GM19328 (cell line): ENCODE results near the gene EED.
A peak's percentile ranks its signal among the peaks of the same experiment; 100 is the strongest.
"Not testable (repeated sequence)": the region's sequence is repeated elsewhere in the genome, so short reads cannot be mapped to it uniquely, and the experiment has no call there.

Experiments
- ATAC-seq: cut with Tn5 transposase; IDR thresholded peaks from one replicate; pipeline ENCODE4 v1.9.1; 2021; ENCODE audit warnings: mild to moderate bottlenecking, moderate library complexity; ENCODE audit not compliant: unreplicated experiment

EED gene

GRCh38 chr11:86218125-86219084 is 26.1 kb upstream of the EED start:
- ATAC-seq, result no peak

DNA sequence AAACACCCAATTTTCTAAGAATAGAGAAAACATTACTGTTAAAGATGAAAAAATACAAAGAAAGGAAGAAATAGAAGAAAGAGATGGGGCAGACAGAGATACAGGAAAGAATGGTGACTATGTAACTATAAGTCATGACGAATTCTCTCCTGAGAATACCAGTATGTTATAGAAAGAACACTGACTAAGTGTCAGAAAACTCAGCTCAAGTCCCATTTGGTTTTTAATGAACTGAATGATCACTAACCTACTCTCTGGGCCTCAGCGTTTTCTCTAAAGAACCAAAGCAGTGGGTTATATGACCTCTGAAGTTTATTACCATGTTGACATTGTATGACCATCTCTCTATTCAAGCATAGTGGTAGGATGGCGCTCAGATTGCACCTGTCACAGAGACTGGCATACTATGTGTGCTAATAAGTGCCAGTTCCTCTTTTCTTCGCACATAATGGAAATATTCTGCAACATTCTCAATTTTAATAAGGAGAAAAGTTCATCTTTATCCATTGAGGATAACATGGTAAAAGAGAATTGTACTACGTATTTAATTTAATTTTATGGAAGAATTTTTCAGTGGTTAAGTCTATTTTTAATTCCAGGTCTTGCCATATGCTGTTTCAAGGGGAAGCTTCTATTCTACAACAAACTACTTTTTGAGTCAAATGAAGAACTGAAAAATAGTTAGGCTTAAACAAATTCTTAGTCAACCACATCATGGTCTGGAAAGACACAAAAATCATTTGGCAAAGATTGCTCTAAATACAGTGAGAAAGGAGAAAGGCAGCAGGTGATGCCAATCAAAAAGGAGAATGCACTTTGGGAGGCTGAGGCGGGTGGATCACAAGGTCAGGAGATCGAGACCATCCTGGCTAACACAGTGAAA is 25.0 kb upstream of the EED start:
- ATAC-seq, result peak; percentile 56

DNA sequence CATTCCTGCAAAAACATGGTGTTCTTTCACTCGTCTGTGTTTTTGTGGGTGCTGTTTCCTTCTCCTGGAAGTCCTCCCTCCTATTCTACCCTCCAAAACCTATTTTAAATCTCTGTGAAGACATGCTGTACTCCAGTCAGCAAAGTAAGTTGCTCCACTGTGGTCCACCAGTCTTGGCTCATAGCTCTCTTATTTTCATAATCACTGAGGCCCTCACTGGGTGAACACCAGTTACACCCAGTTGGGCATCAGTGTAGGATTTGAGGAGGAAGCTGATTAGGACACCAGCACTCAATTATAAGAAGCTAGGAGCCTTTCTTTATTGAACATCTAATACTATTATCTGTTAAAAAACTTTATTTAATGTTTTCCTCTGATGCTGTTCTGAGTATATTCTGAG is 23.9 kb upstream of the EED start:
- ATAC-seq, result no peak

DNA sequence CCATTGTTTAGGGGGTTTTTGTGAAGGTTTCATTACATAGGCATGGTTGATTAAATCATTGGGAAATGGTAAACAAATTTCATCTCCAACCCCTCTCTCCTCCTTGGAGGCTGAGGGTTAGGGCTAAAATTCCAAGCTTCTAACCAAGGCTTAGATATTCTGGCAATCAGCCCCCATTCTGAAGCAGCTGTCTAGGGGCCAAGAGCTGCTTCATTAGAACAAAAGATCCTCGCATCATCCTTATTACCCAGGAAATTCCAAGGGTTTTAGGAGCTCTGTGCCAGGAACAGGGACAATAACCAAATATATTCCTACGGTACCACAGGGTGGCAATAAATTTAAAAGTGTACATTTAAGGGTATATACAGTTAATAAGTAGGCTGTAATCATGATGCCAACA is 22.5 kb upstream of the EED start:
- no peak for ATAC-seq

DNA sequence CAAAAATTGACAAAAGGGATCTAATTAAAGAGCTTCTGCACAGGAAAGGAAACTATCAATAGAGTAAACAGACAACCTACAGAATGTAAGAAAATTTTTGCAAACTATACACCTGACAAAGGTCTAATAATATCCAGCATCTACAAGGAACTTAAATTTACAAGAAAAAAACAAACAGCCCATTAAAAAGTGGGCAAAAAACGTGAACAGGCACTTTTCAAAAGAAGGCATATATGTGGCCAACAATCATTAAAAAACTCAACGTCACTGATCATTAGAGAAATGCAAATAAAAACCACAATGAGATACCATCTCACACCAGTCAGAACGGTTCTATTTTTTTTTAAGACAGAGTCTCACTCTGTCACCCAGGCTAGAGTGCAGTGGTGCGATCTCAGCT is 20.0 kb upstream of the EED start:
- not testable (repeated sequence) for ATAC-seq

GRCh38 chr11:86225344-86225743 is 19.2 kb upstream of the EED start:
- ATAC-seq, result not testable (repeated sequence)

- ATAC-seq, result no peak
These were observed 16.1 kb upstream of the EED start for GRCh38 chr11:86228269-86229038.

DNA sequence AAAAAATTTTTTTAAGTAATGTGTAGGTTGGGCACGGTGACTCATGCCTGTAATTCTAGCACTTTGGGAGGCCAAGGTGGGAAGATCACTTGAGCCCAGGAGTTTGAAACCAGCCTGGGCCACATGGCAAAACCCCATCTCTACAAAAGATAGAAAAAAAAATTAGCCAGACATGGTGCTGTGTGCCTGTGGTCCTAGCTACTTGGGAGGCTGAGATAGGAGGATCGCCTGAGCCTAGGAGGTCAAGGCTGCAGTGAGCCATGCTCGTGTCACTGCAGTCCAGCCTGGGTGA is 15.6 kb upstream of the EED start:
- not testable (repeated sequence) for ATAC-seq

DNA sequence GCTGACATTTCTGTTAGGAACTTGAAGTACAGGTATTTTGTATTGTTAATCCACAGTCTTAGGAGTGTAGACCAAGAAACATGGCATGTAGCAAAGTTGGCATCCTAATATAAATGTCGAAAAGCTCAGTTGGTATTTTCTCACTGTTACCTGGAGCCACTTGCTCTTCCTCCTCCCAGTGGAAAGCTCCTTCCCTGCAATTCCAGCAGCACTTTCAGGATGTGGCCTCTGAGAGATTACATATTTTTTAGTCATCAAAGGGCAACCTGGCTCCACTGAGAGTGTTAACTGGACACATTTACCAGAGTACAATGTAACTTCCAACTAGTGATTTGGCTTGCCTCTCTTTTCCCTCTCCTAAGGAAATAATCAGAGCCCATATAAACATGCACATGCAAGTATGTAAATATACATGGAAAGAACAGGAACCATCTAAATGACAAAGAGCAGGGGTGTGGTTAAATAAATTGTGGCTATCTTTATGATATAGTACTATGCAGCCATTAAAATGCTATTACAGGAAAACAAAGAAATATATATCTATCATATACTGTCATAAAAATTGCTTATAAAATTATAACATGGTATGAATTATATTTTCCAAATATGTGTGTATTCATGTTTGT is 14.3 kb upstream of the EED start:
- no peak for ATAC-seq

GRCh38 chr11:86230921-86231434 is 13.6 kb upstream of the EED start:
- no peak for ATAC-seq

DNA sequence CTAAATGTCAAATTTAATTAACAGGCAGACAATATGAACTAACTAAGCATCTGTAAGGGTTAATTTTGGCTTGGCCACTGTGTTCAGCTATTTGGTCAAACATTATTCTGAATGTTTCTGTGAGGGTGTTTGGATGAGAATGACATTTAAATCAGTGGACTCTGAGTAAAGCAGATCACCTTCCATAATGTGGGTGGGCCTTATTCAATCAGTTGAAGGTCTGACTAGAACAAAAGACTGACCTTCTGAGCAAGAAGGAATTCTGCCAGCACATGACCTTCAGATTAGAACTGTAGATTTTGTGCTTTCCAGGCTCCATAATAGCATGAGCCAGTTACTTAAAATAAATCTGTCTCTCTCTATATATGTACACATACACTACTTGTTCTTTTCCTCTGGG is 12.0 kb upstream of the EED start:
- ATAC-seq, result no peak

- ATAC-seq, result no peak
These were observed 9.6 kb upstream of the EED start for GRCh38 chr11:86234831-86235461.

- no peak for ATAC-seq
These were observed 7.2 kb upstream of the EED start for GRCh38 chr11:86237267-86237804.

GRCh38 chr11:86240164-86240563 is 4.4 kb upstream of the EED start:
- no peak for ATAC-seq

DNA sequence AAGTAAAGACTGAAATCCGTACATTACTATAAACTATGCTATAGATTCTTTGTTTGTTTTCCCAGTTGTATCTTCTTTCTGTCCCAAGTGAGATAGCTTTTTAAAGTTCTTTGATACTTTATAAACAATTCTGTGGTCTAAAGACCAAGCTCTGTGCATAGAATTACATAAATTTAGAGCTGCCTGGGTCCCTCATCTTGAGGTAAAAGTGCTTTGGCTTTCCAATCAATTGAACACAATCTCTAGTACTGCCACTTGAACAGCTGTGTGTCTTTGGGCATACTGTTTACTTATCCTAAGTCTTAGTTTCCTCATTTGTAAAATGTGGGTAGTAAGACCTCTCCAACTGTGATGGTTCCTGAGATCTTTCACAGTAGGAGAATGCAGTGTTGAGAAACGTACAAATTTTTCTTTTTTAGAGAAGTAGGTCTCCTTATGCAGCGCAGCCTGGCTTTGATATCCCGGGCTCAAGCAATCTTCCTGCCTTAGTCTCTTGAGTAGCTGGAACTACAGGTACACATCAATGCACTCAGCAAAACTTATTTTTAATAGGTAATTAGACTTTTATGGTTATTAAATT is 2.5 kb upstream of the EED start:
- ATAC-seq, result no peak

DNA sequence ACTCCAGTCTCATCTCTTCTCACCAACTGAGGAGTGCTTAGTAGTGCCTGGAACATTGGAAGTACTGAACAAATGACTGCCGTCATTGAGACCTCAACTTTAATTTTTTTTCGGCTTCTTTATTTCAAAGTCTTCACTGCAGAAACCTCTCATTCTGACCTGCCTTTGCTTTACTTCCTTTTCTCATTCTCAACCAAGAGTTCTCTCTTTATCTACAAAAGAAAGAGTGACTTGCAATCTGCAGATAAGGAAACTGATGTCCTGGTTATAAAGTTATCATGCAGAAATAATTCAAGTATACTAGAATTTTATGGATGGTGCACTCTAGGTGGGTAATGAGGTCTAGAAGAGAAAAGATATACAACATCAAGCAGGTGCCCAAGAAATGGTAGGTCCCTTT is 1.2 kb upstream of the EED start:
- no peak for ATAC-seq

DNA sequence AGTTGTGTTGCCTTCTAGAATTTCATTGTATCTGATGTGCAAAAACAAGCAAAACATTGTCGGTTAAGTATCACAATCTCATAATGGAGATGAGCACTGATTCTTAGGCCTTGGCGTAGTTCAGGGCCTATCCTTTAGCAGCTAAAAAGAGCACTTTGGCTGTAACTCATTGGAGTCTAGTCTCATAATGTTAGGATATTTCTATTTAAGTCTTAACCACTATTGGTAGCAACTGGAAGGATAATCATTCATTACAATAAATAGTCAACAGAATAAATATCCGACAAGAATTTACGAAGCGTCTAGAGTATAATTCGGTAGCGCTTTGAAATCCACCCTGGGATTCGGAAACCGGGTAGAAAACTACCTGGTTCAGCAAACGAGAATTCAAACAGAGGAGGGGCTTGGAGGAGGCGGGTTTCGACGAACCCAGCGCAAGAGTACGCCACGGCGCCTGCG is 461 bp upstream of the EED start:
- peak; percentile 73 for ATAC-seq

- peak; percentile 7 for ATAC-seq
These were observed 1.1 kb downstream of the EED start for GRCh38 chr11:86245369-86246292.
